Peyer's patch (tissue), 4 donors: ENCODE measurements around the gene FUT8.

Experiments used
- POLR2A ChIP-seq, 2 donors: fragments of 450-650 bp; IDR thresholded peaks; one replicate each; pipeline ENCODE4 v1.5.1; 2017; ENCODE audit warnings: antibody characterized with exemption in 2 of 2, mild to moderate bottlenecking in 2 of 2, moderate library complexity in 2 of 2
- TF ChIP-seq, protein P1 (sequence below), 6 experiments: fragments of 450-650 bp in 4 of 6; fragments of 200-600 bp in 2 of 6; sonication (generic) in 1 of 6; IDR thresholded peaks; one replicate each; pipeline ENCODE4 v1.5.1; 2017 to 2019; ENCODE audit warnings: antibody characterized with exemption in 6 of 6, mild to moderate bottlenecking in 3 of 6, moderate library complexity in 1 of 6

- TF ChIP-seq POLR2A (IDR thresholded peaks at IDR 0.05): no peak
- TF ChIP-seq, protein P1, sequence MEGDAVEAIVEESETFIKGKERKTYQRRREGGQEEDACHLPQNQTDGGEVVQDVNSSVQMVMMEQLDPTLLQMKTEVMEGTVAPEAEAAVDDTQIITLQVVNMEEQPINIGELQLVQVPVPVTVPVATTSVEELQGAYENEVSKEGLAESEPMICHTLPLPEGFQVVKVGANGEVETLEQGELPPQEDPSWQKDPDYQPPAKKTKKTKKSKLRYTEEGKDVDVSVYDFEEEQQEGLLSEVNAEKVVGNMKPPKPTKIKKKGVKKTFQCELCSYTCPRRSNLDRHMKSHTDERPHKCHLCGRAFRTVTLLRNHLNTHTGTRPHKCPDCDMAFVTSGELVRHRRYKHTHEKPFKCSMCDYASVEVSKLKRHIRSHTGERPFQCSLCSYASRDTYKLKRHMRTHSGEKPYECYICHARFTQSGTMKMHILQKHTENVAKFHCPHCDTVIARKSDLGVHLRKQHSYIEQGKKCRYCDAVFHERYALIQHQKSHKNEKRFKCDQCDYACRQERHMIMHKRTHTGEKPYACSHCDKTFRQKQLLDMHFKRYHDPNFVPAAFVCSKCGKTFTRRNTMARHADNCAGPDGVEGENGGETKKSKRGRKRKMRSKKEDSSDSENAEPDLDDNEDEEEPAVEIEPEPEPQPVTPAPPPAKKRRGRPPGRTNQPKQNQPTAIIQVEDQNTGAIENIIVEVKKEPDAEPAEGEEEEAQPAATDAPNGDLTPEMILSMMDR (IDR thresholded peaks at IDR 0.05): no peak
These were observed 358.2 kb downstream of the FUT8 start for GRCh38 chr14:65770681-65771080.
